ENCODE results near the gene RBSN. TPM values are rescaled to one million over a fixed set of nuclear protein-coding genes. Genes with fewer than 3 reads are reported as not detected.

RBSN gene
- total RNA-seq, 2 experiments from 2014 or later = 20.5 to 22.9 TPM

- Mint-ChIP-seq H3K9me3 (no peaks in the 10 kb centered on the region), H3K36me3 (ENCODE audit: low read depth) (peaks cover 20% of the 10 kb centered on the region), H3K27ac (peak overlapping the region; percentile 95), H3K4me1 (peaks cover 23% of the 10 kb centered on the region), H3K4me3 (peak overlapping the region; percentile 93), H3K27me3 (no peaks in the 10 kb centered on the region)
- ChIA-PET CTCF (interaction anchor here (0.6 to 1.5 kb wide), 6 partner anchors 9 to 816 kb away, joined by 3 to 4 read pairs (median 3); no protein-coding TSS in a partner anchor), POLR2A (no interaction called here)
- no peak for DNase-seq
Measured at GRCh38 chr3:15065550-15066007, 33.4 kb downstream of the RBSN start.

DNA sequence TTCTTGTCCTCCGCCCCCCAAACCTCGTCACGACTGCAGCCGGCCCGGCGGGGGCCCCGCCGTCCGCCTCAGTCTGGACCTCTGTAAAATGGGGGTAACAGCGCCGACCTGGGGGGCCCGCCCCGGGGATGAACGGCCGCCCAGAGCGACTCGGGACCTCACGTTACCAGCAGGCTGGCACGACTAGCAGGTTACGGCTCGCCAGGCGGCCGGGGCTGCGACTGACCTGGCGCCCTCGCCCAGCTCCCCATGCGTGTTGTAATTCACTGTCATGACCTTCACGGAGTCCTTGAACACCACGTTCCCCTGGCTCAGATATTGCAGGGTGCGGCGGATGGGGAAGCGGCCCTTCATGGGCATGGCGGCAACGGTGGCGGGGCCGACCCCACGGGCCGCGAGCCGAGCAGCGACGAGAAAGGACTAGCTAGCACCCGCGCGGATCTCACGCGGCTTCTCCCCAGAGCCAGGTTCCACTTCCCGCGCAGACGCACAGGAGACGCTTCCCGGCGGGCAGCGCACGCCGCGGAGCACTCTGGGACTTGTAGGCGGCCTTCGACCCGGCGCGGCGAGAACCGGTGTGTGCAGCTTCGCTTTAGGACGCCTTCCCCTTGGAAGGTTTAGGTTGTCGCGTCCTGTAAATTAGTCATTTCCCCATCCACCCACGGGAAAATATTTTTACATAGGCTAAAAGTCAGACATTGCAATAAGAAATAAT, 34.0 kb downstream of the RBSN start, which contains the start of gene MRPS25:
TSS of gene MRPS25 (minus strand) at position 481 of the 715 bp plus-strand sequence. CDS start at position 360, 121 bp downstream.
- Mint-ChIP-seq H3K27me3 (no peaks in the 10 kb centered on the region), H3K27ac (peak within 1 kb of the TSS; percentile 95), H3K4me3 (peak within 1 kb of the TSS; percentile 93), H3K4me1 (peaks cover 23% of the 10 kb centered on the region), H3K36me3 (ENCODE audit: low read depth) (peaks cover 16% of the 10 kb centered on the region), H3K9me3 (no peaks in the 10 kb centered on the region)
- CTCF ChIA-PET = interaction anchor here (0.8 to 1.5 kb wide), 6 partner anchors 9 to 79 kb away, joined by 3 to 4 read pairs (median 3); no protein-coding TSS in a partner anchor
- POLR2A ChIA-PET = interaction anchor here (0.7 kb wide), 1 partner anchor 118 kb away, joined by 3 read pairs; the partner anchor contains the start of gene NR2C2
- peak; percentile 93 for DNase-seq

GRCh38 chr3:15064299-15064834, 34.6 kb downstream of the RBSN start:
- H3K36me3 Mint-ChIP-seq (ENCODE audit: low read depth) = peaks cover 18% of the 10 kb centered on the region
- ChIA-PET POLR2A (interaction anchor here (0.7 kb wide), 1 partner anchor 117 kb away, joined by 3 read pairs; the partner anchor contains the start of gene NR2C2), CTCF (interaction anchor here (1.0 to 1.4 kb wide), 3 partner anchors 10 to 16 kb away, joined by 3 to 4 read pairs (median 3); no protein-coding TSS in a partner anchor)
- H3K4me3 Mint-ChIP-seq = peak overlapping the region; percentile 93
- H3K27ac Mint-ChIP-seq = peak overlapping the region; percentile 95
- H3K9me3 Mint-ChIP-seq = no peaks in the 10 kb centered on the region
- DNase-seq = peak; percentile 30
- H3K27me3 Mint-ChIP-seq = no peaks in the 10 kb centered on the region
- H3K4me1 Mint-ChIP-seq = peaks cover 25% of the 10 kb centered on the region

GRCh38 chr3:15063656-15064286, 35.2 kb downstream of the RBSN start:
- no peak for DNase-seq
- ChIA-PET POLR2A (no interaction called here), CTCF (interaction anchor here (1.0 to 1.4 kb wide), 2 partner anchors 10 to 13 kb away, joined by 3 read pairs; no protein-coding TSS in a partner anchor)
- H3K27ac Mint-ChIP-seq = peak overlapping the region; percentile 95
- H3K27me3 Mint-ChIP-seq = no peaks in the 10 kb centered on the region
- peak overlapping the region; percentile 93 for H3K4me3 Mint-ChIP-seq
- no peaks in the 10 kb centered on the region for H3K9me3 Mint-ChIP-seq
- H3K4me1 Mint-ChIP-seq = peaks cover 25% of the 10 kb centered on the region
- peaks cover 21% of the 10 kb centered on the region for H3K36me3 Mint-ChIP-seq (ENCODE audit: low read depth)

DNA sequence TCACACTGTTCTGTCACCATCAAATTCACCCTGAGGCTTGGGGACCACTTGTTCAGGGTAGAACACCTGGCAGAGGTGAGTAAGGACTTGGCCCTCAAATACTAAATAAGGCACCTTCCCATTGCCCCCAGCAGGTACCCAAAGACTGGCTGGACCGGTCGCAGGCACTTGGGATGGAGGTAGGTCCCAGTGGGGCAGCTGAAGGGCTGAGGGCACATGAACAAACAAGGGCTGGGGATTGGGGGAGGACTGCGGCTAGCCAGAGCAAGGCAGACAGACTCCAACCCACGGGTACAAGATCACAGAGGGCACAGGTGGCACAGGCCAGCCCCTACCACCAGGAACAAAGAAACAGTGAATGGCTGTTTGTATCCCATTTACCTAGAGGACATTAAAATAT, 35.7 kb downstream of the RBSN start:
- no peak for DNase-seq
- Mint-ChIP-seq H3K27ac (no peak overlapping the region), H3K27me3 (no peaks in the 10 kb centered on the region), H3K36me3 (ENCODE audit: low read depth) (peaks cover 26% of the 10 kb centered on the region), H3K9me3 (no peaks in the 10 kb centered on the region), H3K4me3 (peak overlapping the region; percentile 93), H3K4me1 (peaks cover 25% of the 10 kb centered on the region)
- POLR2A ChIA-PET = no interaction called here
- CTCF ChIA-PET = no interaction called here

GRCh38 chr3:15060029-15060428, 38.9 kb downstream of the RBSN start:
- no peaks in the 10 kb centered on the region for H3K27me3 Mint-ChIP-seq
- ChIA-PET POLR2A (no interaction called here), CTCF (interaction anchor here (1.3 kb wide), 1 partner anchor 18 kb away, joined by 4 read pairs; no protein-coding TSS in a partner anchor)
- H3K36me3 Mint-ChIP-seq (ENCODE audit: low read depth) = peaks cover 45% of the 10 kb centered on the region
- peaks cover 2% of the 10 kb centered on the region for H3K9me3 Mint-ChIP-seq
- H3K27ac Mint-ChIP-seq = peak overlapping the region; percentile 36
- H3K4me3 Mint-ChIP-seq = no peak overlapping the region
- H3K4me1 Mint-ChIP-seq = peaks cover 31% of the 10 kb centered on the region
- DNase-seq = no peak

- DNase-seq = no peak
- H3K27me3 Mint-ChIP-seq = no peaks in the 10 kb centered on the region
- H3K27ac Mint-ChIP-seq = no peak overlapping the region
- no peak overlapping the region for H3K4me3 Mint-ChIP-seq
- POLR2A ChIA-PET = no interaction called here
- CTCF ChIA-PET = no interaction called here
- peaks cover 2% of the 10 kb centered on the region for H3K9me3 Mint-ChIP-seq
- H3K4me1 Mint-ChIP-seq = peaks cover 31% of the 10 kb centered on the region
- peaks cover 56% of the 10 kb centered on the region for H3K36me3 Mint-ChIP-seq (ENCODE audit: low read depth)
Measured at GRCh38 chr3:15056676-15057404, 42.1 kb downstream of the RBSN start.

DNA sequence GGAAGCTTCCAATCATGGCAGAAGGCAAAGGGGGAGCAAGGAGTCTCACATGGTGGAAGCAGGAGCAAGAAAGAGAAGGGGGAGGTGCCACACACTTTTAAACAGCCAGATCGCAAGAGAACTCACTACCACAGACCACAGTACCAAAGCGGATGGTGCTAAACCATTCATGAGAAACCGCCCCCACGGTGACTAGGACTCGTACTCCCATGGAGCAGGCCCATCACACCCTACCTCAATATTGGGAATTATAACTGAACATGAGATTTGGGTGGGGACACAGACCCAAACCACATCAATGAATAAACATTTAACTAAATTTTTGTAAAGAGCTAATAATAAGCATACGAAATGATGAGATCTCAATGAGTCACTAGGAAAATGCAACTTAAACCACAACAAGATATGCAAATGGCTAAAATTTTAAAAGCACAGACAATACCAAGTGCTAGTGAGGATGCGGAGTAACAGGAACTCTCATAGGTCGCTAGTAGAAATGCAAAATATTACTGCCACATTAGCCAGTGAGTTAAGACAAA, 43.9 kb downstream of the RBSN start:
- Mint-ChIP-seq H3K4me3 (no peak overlapping the region), H3K36me3 (ENCODE audit: low read depth) (peaks cover 57% of the 10 kb centered on the region), H3K4me1 (peaks cover 41% of the 10 kb centered on the region), H3K27ac (peak overlapping the region; percentile 71), H3K9me3 (peaks cover 2% of the 10 kb centered on the region), H3K27me3 (no peaks in the 10 kb centered on the region)
- CTCF ChIA-PET = no interaction called here
- peak; percentile 54 for DNase-seq
- POLR2A ChIA-PET = interaction anchor here (0.6 kb wide), 1 partner anchor 10 kb away, joined by 3 read pairs; no protein-coding TSS in a partner anchor

GRCh38 chr3:15053541-15053940, 45.4 kb downstream of the RBSN start:
- ChIA-PET CTCF (interaction anchor here (3.2 kb wide), 1 partner anchor 17 kb away, joined by 9 read pairs; no protein-coding TSS in a partner anchor), POLR2A (no interaction called here)
- Mint-ChIP-seq H3K36me3 (ENCODE audit: low read depth) (peaks cover 53% of the 10 kb centered on the region), H3K4me1 (peaks cover 39% of the 10 kb centered on the region), H3K27me3 (no peaks in the 10 kb centered on the region), H3K27ac (no peak overlapping the region), H3K4me3 (no peak overlapping the region), H3K9me3 (peaks cover 2% of the 10 kb centered on the region)
- DNase-seq = no peak

- CTCF ChIA-PET = interaction anchor here (0.7 to 3.2 kb wide), 4 partner anchors 16 to 73 kb away, joined by 3 to 9 read pairs (median 3); no protein-coding TSS in a partner anchor
- Mint-ChIP-seq H3K4me1 (peaks cover 39% of the 10 kb centered on the region), H3K27ac (no peak overlapping the region)
Measured at GRCh38 chr3:15052335-15053242, 46.4 kb downstream of the RBSN start.

DNA sequence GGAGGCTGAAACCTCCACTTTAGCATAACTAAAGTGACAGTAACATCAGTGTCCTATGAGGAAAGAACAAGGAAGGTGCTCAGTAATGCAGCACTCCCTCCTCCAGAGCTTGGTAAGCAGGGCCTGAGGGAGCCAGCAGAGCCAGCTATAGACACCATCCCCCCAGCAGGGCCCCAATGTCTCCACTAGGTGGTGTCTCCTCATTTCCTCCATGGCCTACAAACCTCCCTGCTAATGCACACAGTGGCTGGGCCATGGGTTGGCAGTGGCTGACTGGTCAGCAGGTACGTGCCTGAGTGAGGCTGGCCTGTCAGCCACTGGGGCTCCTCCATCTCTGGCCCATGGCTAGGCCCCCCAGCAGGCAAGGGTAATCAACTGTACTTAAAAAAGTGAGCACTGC, 47.4 kb downstream of the RBSN start:
- Mint-ChIP-seq H3K4me3 (no peak overlapping the region), H3K36me3 (ENCODE audit: low read depth) (peaks cover 48% of the 10 kb centered on the region), H3K27me3 (no peaks in the 10 kb centered on the region), H3K4me1 (peaks cover 36% of the 10 kb centered on the region), H3K9me3 (peaks cover 2% of the 10 kb centered on the region), H3K27ac (peak overlapping the region; percentile 46)
- ChIA-PET POLR2A (no interaction called here), CTCF (interaction anchor here (0.7 to 3.2 kb wide), 10 partner anchors 9 to 51 kb away, joined by 3 to 9 read pairs (median 4); partner anchors contain the start of gene MRPS25)
- peak; percentile 57 for DNase-seq

More at GRCh38 chr3:15052335-15053242, 46.4 kb downstream of the RBSN start:
- DNase-seq = no peak
- peaks cover 49% of the 10 kb centered on the region for H3K36me3 Mint-ChIP-seq (ENCODE audit: low read depth)
- POLR2A ChIA-PET = no interaction called here
- H3K4me3 Mint-ChIP-seq = no peak overlapping the region
- no peaks in the 10 kb centered on the region for H3K27me3 Mint-ChIP-seq
- H3K9me3 Mint-ChIP-seq = peaks cover 2% of the 10 kb centered on the region
